Smooth muscle cell (in vitro differentiated cells): ENCODE data around the gene SMIM5. TPM values are rescaled to one million over a fixed set of nuclear protein-coding genes. Genes with fewer than 3 reads are reported as not detected.

Experiments used
- DNase-seq: peaks from one replicate; lab custom pipeline; 2025; ENCODE audit not compliant: unreplicated experiment; lab: John Stamatoyannopoulos, UW
- H2AFZ ChIP-seq: fragments of 200-600 bp; sonication (generic); 2 replicates; pipeline ENCODE4 v1.6.0; 2016; ENCODE audit warnings: antibody characterized with exemption, low read depth, mild to moderate bottlenecking
- H3F3A ChIP-seq: fragments of 200-600 bp; sonication (generic); 2 replicates; pipeline ENCODE4 v1.6.0; 2017; ENCODE audit warnings: antibody characterized with exemption, low read depth
- H3K27ac ChIP-seq: fragments of 200-600 bp; sonication (generic); 2 replicates; pipeline ENCODE4 v1.5.1; 2016; ENCODE audit warnings: low read depth, mild to moderate bottlenecking
- H3K27me3 ChIP-seq: fragments of 200-600 bp; sonication (generic); 2 replicates; pipeline ENCODE4 v1.6.1; 2016; ENCODE audit warnings: low read depth, mild to moderate bottlenecking
- H3K36me3 ChIP-seq: fragments of 200-600 bp; sonication (generic); 2 replicates; pipeline ENCODE4 v1.5.1; 2016; ENCODE audit warnings: low read depth
- H3K4me1 ChIP-seq: fragments of 200-600 bp; sonication (generic); 2 replicates; pipeline ENCODE4 v1.5.1; 2016; ENCODE audit warnings: low read depth
- H3K4me2 ChIP-seq: fragments of 200-600 bp; sonication (generic); 2 replicates; pipeline ENCODE4 v1.6.0; 2016; ENCODE audit warnings: mild to moderate bottlenecking
- H3K4me3 ChIP-seq: fragments of 200-600 bp; sonication (generic); 2 replicates; pipeline ENCODE4 v1.5.1; 2016; ENCODE audit warnings: mild to moderate bottlenecking
- H3K79me2 ChIP-seq: fragments of 200-600 bp; sonication (generic); 2 replicates; pipeline ENCODE4 v1.6.0; 2016; ENCODE audit warnings: low read depth, mild to moderate bottlenecking
- H3K9ac ChIP-seq: fragments of 200-600 bp; sonication (generic); 2 replicates; pipeline ENCODE4 v1.6.0; 2016; ENCODE audit warnings: low read depth
- H3K9me3 ChIP-seq: fragments of 200-600 bp; sonication (generic); replicated peaks from 2 replicates; pipeline ENCODE4 v1.5.1; 2016; ENCODE audit warnings: low read depth
- H4K20me1 ChIP-seq: fragments of 200-600 bp; sonication (generic); 2 replicates; pipeline ENCODE4 v1.6.0; 2016; ENCODE audit warnings: low read depth
- CTCF ChIP-seq: fragments of 200-600 bp; sonication (generic); IDR thresholded peaks from 2 replicates; pipeline ENCODE4 v1.5.1; 2017; ENCODE audit warnings: borderline replicate concordance, mild to moderate bottlenecking, antibody characterized with exemption; ENCODE audit not compliant: insufficient read depth, poor library complexity, severe bottlenecking
- WGBS: methylation state at CpG from one replicate; pipeline ENCODE4 v1.1.7; 2016; ENCODE audit warnings: low lambda C conversion rate; 5-methylcytosine and 5-hydroxymethylcytosine counted together
- polyA plus RNA-seq: library from polyadenylated mRNA; unstranded; fragments of >200 nt; fragmentation: Nextera tagmentation; extraction: Ambion mirVana; gene quantifications from 2 replicates; pipeline ENCODE4 v1.2.1, GENCODE V29; 2016
- total RNA-seq: library from RNA; depleted of rRNA; stranded (reverse); fragments of >200 nt; gene quantifications from 2 replicates; pipeline ENCODE4 v1.2.3, GENCODE V29; 2014

Gene SMIM5
- total and polyA plus RNA-seq, 2 experiments from 2014 or later = 0.13 to 0.80 TPM

GRCh38 chr17:75672011-75672410, 38.8 kb downstream of the SMIM5 start:
- no peak for TF ChIP-seq CTCF
- Histone ChIP-seq H2AFZ (no peak overlapping the region), H4K20me1 (peaks cover 41% of the 10 kb centered on the region), H3K4me1 (peaks cover 9% of the 10 kb centered on the region), H3K9ac (no peak overlapping the region), H3K4me2 (no peak overlapping the region), H3K27ac (no peak overlapping the region), H3K9me3 (no peaks in the 10 kb centered on the region), H3K36me3 (no peaks in the 10 kb centered on the region), H3F3A (peaks cover 9% of the 10 kb centered on the region), H3K4me3 (no peak overlapping the region), H3K27me3 (no peaks in the 10 kb centered on the region), H3K79me2 (peaks cover 73% of the 10 kb centered on the region)
- DNase-seq = no peak
- 97% methylated on average over 5 of the region's 5 CpGs for WGBS

- 79% methylated on average over 4 of the region's 4 CpGs for WGBS
- Histone ChIP-seq H3K4me2 (no peak overlapping the region), H4K20me1 (peaks cover 50% of the 10 kb centered on the region), H3K36me3 (no peaks in the 10 kb centered on the region), H3K4me1 (peaks cover 3% of the 10 kb centered on the region), H3K27me3 (no peaks in the 10 kb centered on the region), H3K4me3 (no peak overlapping the region), H3F3A (peaks cover 9% of the 10 kb centered on the region), H3K9me3 (no peaks in the 10 kb centered on the region), H3K79me2 (peaks cover 74% of the 10 kb centered on the region), H3K9ac (no peak overlapping the region), H2AFZ (no peak overlapping the region), H3K27ac (no peak overlapping the region)
- no peak for TF ChIP-seq CTCF
- no peak for DNase-seq
Measured at GRCh38 chr17:75673487-75673886, 40.3 kb downstream of the SMIM5 start.

GRCh38 chr17:75676461-75676860, 43.2 kb downstream of the SMIM5 start:
- Histone ChIP-seq H3K27ac (no peak overlapping the region), H2AFZ (no peak overlapping the region), H3K36me3 (no peaks in the 10 kb centered on the region), H4K20me1 (peaks cover 56% of the 10 kb centered on the region), H3K4me1 (no peaks in the 10 kb centered on the region), H3K4me3 (no peak overlapping the region), H3K4me2 (no peak overlapping the region), H3K79me2 (peaks cover 48% of the 10 kb centered on the region), H3K9me3 (no peaks in the 10 kb centered on the region), H3K9ac (no peak overlapping the region), H3F3A (peaks cover 25% of the 10 kb centered on the region), H3K27me3 (no peaks in the 10 kb centered on the region)
- TF ChIP-seq CTCF = no peak
- 94% methylated on average over 3 of the region's 3 CpGs for WGBS
- no peak for DNase-seq

GRCh38 chr17:75679706-75680211, 46.5 kb downstream of the SMIM5 start:
- 83% methylated on average over 11 of the region's 11 CpGs for WGBS
- Histone ChIP-seq H3K4me1 (no peaks in the 10 kb centered on the region), H3K79me2 (peaks cover 46% of the 10 kb centered on the region), H4K20me1 (peaks cover 78% of the 10 kb centered on the region), H3K4me2 (no peak overlapping the region), H3K27ac (peak overlapping the region; percentile 81), H3K4me3 (no peak overlapping the region), H3F3A (peaks cover 19% of the 10 kb centered on the region), H3K9ac (no peak overlapping the region), H3K27me3 (no peaks in the 10 kb centered on the region), H3K36me3 (no peaks in the 10 kb centered on the region), H2AFZ (no peak overlapping the region), H3K9me3 (no peaks in the 10 kb centered on the region)
- TF ChIP-seq CTCF = no peak
- DNase-seq = no peak
